Measurements from ENCODE around the gene STARD7. TPM values are rescaled to one million over a fixed set of nuclear protein-coding genes. Genes with fewer than 3 reads are reported as not detected.
A peak's percentile ranks its signal among the peaks of the same experiment; 100 is the strongest.

STARD7 gene
- polyA plus RNA-seq, 2 of the 4 experiments (the other 2 are of a cell fraction) = 101 to 136 TPM

DNA sequence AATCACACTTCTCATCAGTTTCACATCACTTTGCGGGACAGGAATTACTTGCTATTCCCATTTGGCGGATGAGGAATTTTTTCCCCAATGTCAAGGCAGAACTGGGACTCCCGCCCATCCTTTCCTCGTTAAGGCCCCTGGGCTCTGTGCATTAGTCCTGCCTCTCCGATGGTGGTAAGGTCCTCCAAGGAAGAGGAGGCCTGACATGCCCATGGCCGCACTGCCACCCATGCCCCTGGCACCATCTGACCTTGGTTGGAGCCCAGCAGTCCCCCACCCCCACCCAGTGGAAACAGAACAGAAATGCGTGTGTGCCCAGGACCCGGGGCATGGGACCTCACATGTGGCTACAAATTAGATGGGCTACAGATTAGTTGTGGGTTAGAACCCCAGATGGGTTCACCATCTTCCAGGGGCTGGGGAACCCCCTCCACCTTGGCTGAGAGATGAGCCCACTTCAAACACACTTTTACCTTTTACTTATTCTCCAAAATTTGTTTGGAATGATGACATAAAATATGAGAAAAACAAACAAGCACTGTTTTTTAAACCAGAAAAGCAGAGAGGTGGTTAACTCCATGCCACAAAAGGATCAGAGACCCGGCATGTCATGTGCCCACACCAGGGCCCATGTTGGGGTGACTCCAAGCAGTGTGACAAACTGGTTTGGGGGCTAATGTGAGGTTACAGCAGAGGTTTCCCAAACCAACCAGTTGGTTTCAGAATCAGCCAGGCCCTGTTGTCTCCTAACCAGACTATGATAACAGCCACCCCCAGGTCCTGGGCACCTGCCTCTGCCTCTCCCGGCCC lies 52.4 kb downstream of the STARD7 start:
- no peak overlapping the region for H3K27ac ChIP-seq
- DNase-seq (ENCODE audit: low read depth in 1 of 2, low spot score in 1 of 2) (no peak), ATAC-seq (no peak), FAIRE-seq (no peak)
- no peak overlapping the region for H3K4me3 ChIP-seq
- no peak for TF ChIP-seq CBX2 (IDR thresholded peaks at IDR 0.05; ENCODE audit: borderline replicate concordance, low read depth)
- TF ChIP-seq RFX5 (IDR thresholded peaks at IDR 0.05) = no peak
- no peak for TF ChIP-seq CHD4 (IDR thresholded peaks at IDR 0.05; ENCODE audit: borderline replicate concordance)
- TF ChIP-seq HOXB5 (CRISPR knock-in tag; IDR thresholded peaks at IDR 0.05) = no peak
- no peak for TF ChIP-seq EHMT2 (IDR thresholded peaks at IDR 0.05; ENCODE audit: low read depth)
- no peak for TF ChIP-seq CBX8 (IDR thresholded peaks at IDR 0.05)
- no peaks in the 10 kb centered on the region for H3K9me3 ChIP-seq
- ChIA-PET POLR2A (no interaction called here), CTCF (interaction anchor here (5.3 kb wide), 1 partner anchor 18 kb away, joined by 27 read pairs; no protein-coding TSS in a partner anchor)
- no peaks in the 10 kb centered on the region for H3K4me1 ChIP-seq
- H3K4me2 ChIP-seq = no peak overlapping the region
- WGBS (ENCODE audit: missing lambda C conversion rate) = 67% methylated on average over 9 of the region's 10 CpGs

DNA sequence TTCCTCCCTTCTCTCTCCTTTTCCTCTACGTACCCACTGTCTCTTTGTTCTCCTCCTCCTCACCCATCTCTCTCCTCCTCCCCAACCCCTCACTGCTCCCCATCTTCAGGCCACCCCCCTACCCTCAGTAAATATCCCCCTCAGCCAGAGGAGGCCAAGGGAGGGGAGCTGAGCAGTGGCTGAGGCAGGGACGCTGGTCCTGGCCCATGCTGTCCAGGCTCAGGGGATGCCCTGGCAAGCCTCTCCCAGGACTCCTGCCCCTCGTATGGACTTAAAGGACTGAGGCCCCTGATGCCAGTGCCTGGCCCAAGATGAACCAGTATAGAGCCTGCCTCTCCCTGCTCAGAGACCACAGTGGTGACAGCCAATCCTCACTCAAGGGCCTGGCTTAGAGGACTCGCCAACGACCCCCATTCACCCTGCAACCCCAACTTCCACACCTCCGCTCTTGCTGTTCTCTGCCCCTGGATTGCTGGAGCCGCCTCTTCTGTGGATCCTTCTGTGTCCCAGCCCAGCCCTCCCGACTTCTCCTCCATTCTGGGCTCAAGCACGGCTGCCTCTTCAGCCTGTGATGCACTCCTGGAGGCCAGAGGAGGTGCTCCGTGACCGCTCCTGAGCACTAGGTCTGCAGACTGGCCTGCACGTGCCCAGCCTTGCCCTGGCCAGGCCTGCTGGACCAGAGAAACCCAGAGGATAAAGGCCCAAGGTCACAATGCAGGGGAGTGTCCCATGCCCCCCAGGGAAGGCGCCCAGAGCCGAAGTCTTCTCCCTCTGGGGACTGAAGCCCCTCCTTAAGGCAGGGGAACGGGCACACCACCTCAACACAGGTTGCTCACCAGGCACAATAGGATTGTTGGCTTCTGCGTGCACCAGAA lies 53.9 kb downstream of the STARD7 start:
- Histone ChIP-seq H3K27ac (no peak overlapping the region), H3K4me2 (no peak overlapping the region), H3K4me3 (no peak overlapping the region), H3K4me1 (no peaks in the 10 kb centered on the region), H3K9me3 (no peaks in the 10 kb centered on the region)
- peak in 1 of 2 experiments; percentile 18; a peak in 3 of 6 replicates for ATAC-seq
- TF ChIP-seq RCOR1 (IDR thresholded peaks at IDR 0.05; ENCODE audit: low read depth, low read length) = no peak
- no peak for TF ChIP-seq ZSCAN20 (CRISPR knock-in tag; IDR thresholded peaks at IDR 0.05)
- TF ChIP-seq CBX2 (IDR thresholded peaks at IDR 0.05; ENCODE audit: borderline replicate concordance, low read depth) = no peak
- no peak for TF ChIP-seq CBX8 (IDR thresholded peaks at IDR 0.05)
- TF ChIP-seq CHD4 (IDR thresholded peaks at IDR 0.05; ENCODE audit: borderline replicate concordance) = no peak
- no peak for TF ChIP-seq JUNB (IDR thresholded peaks at IDR 0.05)
- WGBS (ENCODE audit: missing lambda C conversion rate) = 72% methylated on average over 10 of the region's 16 CpGs
- ChIA-PET CTCF (interaction anchor here (2.8 kb wide), 1 partner anchor 20 kb away, joined by 14 read pairs; no protein-coding TSS in a partner anchor), POLR2A (no interaction called here)
- no peak for FAIRE-seq
- DNase-seq (ENCODE audit: low read depth in 1 of 2, low spot score in 1 of 2) = no peak

DNA sequence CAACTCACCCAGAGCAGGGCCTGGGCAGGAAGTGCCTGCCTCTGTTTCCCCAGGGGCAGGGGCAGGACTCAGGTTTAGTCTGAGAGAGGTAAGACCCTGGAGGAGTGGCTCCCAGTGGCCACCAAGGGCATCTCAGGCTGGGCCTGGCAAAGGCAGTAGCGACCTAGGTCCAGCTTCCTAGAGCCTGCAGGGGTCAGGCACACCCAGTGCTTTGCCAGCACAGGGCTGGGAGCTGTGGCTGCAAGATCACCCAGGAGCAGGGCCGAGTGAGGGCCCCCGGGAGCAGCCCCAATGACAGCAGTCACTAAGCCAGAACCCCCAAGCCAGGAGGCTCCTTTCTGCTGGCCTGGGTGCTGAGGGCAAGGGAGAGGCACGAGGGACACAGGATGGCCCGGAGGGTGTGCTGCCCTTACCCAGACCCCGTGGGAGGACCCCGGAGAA lies 54.6 kb downstream of the STARD7 start:
- Histone ChIP-seq H3K27ac (no peak overlapping the region), H3K4me3 (no peak overlapping the region), H3K4me2 (no peak overlapping the region), H3K9me3 (no peaks in the 10 kb centered on the region), H3K4me1 (no peaks in the 10 kb centered on the region)
- FAIRE-seq (no peak), ATAC-seq (peak; percentile 68), DNase-seq (ENCODE audit: low read depth in 1 of 2, low spot score in 1 of 2) (no peak)
- no peak for TF ChIP-seq ZFP36 (IDR thresholded peaks at IDR 0.05; ENCODE audit: borderline replicate concordance, partially characterized antibody)
- TF ChIP-seq CHD2 (IDR thresholded peaks at IDR 0.05; ENCODE audit: low read length, partially characterized antibody) = no peak
- TF ChIP-seq HOXB13 (CRISPR knock-in tag; IDR thresholded peaks at IDR 0.05; ENCODE audit: low read depth) = no peak
- TF ChIP-seq CEBPB (IDR thresholded peaks at IDR 0.05) = no peak
- TF ChIP-seq EHMT2 (IDR thresholded peaks at IDR 0.05; ENCODE audit: low read depth) = no peak
- no peak for TF ChIP-seq JUN (IDR thresholded peaks at IDR 0.05)
- TF ChIP-seq JUNB (IDR thresholded peaks at IDR 0.05) = no peak
- TF ChIP-seq HEYL (CRISPR knock-in tag; IDR thresholded peaks at IDR 0.05) = no peak
- no peak for TF ChIP-seq MAFK (IDR thresholded peaks at IDR 0.05; ENCODE audit: partially characterized antibody)
- ChIA-PET CTCF (interaction anchor here (1.4 to 2.8 kb wide), 4 partner anchors 11 to 21 kb away, joined by 3 to 14 read pairs (median 6); no protein-coding TSS in a partner anchor), POLR2A (no interaction called here)
- 30% methylated on average over 6 of the region's 7 CpGs for WGBS (ENCODE audit: missing lambda C conversion rate)

DNA sequence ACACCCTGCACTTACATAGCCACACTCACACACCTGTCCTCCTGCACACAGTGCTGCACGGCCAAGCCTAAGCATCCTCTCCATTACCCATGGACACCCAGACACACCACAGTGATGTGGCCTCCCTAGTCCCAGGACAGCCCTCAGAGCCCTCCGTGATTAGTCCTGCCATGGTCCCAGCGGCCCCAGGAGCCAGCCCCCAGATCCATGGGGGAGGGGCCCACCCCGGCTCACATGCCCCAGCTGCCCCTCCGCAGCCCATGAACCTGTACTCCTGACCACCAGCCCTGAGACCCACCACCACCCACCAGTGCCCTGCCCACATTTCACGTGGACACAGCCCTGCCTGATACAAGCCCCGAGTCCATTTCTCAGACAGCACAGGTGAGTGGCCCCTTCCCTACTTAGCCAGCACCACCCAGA lies 55.3 kb downstream of the STARD7 start:
- Histone ChIP-seq H3K27ac (no peak overlapping the region), H3K4me3 (no peak overlapping the region), H3K4me1 (peaks cover 5% of the 10 kb centered on the region; the same call in 1 of the 3 replicates), H3K4me2 (no peak overlapping the region), H3K9me3 (no peaks in the 10 kb centered on the region)
- CTCF ChIA-PET = interaction anchor here (1.4 to 2.8 kb wide), 5 partner anchors 10 to 36 kb away, joined by 3 to 14 read pairs (median 8); no protein-coding TSS in a partner anchor
- TF ChIP-seq, protein P1, sequence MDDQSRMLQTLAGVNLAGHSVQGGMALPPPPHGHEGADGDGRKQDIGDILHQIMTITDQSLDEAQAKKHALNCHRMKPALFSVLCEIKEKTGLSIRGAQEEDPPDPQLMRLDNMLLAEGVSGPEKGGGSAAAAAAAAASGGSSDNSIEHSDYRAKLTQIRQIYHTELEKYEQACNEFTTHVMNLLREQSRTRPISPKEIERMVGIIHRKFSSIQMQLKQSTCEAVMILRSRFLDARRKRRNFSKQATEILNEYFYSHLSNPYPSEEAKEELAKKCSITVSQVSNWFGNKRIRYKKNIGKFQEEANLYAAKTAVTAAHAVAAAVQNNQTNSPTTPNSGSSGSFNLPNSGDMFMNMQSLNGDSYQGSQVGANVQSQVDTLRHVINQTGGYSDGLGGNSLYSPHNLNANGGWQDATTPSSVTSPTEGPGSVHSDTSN (IDR thresholded peaks at IDR 0.05) = no peak
- WGBS (ENCODE audit: missing lambda C conversion rate) = 47% methylated on average over 3 of the region's 7 CpGs
- DNase-seq (ENCODE audit: low read depth in 1 of 2, low spot score in 1 of 2) (no peak), ATAC-seq (no peak), FAIRE-seq (no peak)
- POLR2A ChIA-PET = no interaction called here

All from A549 (cell line).